HepG2 (cell line): Measurements from ENCODE around the gene SLC35A2. TPM values are rescaled to one million over a fixed set of nuclear protein-coding genes. Genes with fewer than 3 reads are reported as not detected.

Experiments
- AKAP8 ChIP-seq: sonication (generic); formaldehyde crosslinking; IDR thresholded peaks from 2 replicates; pipeline ENCODE4 v1.5.1; 2020; ENCODE audit warnings: mild to moderate bottlenecking, missing genetic modification reagents
- ARID4A ChIP-seq: sonication (generic); formaldehyde crosslinking; IDR thresholded peaks from 2 replicates; pipeline ENCODE4 v1.5.0; 2020; ENCODE audit warnings: mild to moderate bottlenecking, missing genetic modification reagents, borderline replicate concordance
- BCLAF1 ChIP-seq: fragments of 450-650 bp; IDR thresholded peaks from 2 replicates; pipeline ENCODE4 v1.6.1; 2017; ENCODE audit warnings: mild to moderate bottlenecking
- CBX2 ChIP-seq, 2 experiments: fragments of 200-600 bp in 1 of 2; sonication (generic); formaldehyde crosslinking in 1 of 2; IDR thresholded peaks; 2 replicates each; pipeline versions ENCODE4 v1.7.0 to v1.8.1; 2018 to 2022; ENCODE audit warnings: low read depth in 2 of 2, low read length in 1 of 2, mild to moderate bottlenecking in 1 of 2, missing genetic modification reagents in 1 of 2
- CEBPG ChIP-seq: IDR thresholded peaks from 2 replicates; pipeline ENCODE4 v1.6.1; 2016
- FOSL1 ChIP-seq: sonication (generic); formaldehyde crosslinking; IDR thresholded peaks from 2 replicates; pipeline ENCODE4 v1.9.0; 2021; ENCODE audit warnings: missing genetic modification reagents, borderline replicate concordance
- FOXJ3 ChIP-seq: sonication (generic); formaldehyde crosslinking; IDR thresholded peaks from 2 replicates; pipeline ENCODE4 v1.4.0; 2020; ENCODE audit warnings: missing genetic modification reagents, mild to moderate bottlenecking, borderline replicate concordance
- GATAD2A ChIP-seq: IDR thresholded peaks from 2 replicates; pipeline ENCODE4 v1.6.1; 2016
- HBP1 ChIP-seq: IDR thresholded peaks from 2 replicates; pipeline ENCODE4 v1.6.1; 2016; ENCODE audit warnings: low read depth, control low read depth
- MAZ ChIP-seq, 2 experiments: sonication (generic) in 1 of 2; formaldehyde crosslinking in 1 of 2; IDR thresholded peaks; 2 replicates each; pipeline versions ENCODE4 v1.5.0 to v1.6.1; 2012 to 2020; ENCODE audit warnings: low read depth in 2 of 2, mild to moderate bottlenecking in 2 of 2, borderline replicate concordance in 1 of 2, improper control_type of control experiment in 1 of 2, low read length in 1 of 2, missing genetic modification reagents in 1 of 2, moderate library complexity in 1 of 2
- NBN ChIP-seq: fragments of 450-650 bp; conservative IDR thresholded peaks from 2 replicates; pipeline ENCODE4 v1.6.1; 2017
- SSRP1 ChIP-seq: IDR thresholded peaks from 2 replicates; pipeline ENCODE4 v1.6.1; 2016; ENCODE audit warnings: control low read depth
- U2AF2 ChIP-seq: fragments of 200-400 bp; formaldehyde crosslinking; IDR thresholded peaks from 2 replicates; pipeline ENCODE4 v1.6.1; 2017; ENCODE audit warnings: low read depth, mild to moderate bottlenecking, low read length
- ZBTB34 ChIP-seq: sonication (generic); formaldehyde crosslinking; IDR thresholded peaks from 2 replicates; pipeline ENCODE4 v1.8.0; 2022; ENCODE audit warnings: mild to moderate bottlenecking, missing genetic modification reagents
- ZNF274 ChIP-seq: sonication (generic); formaldehyde crosslinking; IDR thresholded peaks from 2 replicates; pipeline ENCODE4 v1.5.1; 2020; ENCODE audit warnings: mild to moderate bottlenecking, missing genetic modification reagents
- ZSCAN29 ChIP-seq: sonication (generic); formaldehyde crosslinking; conservative IDR thresholded peaks from 2 replicates; pipeline ENCODE4 v1.4.0; 2020; ENCODE audit warnings: mild to moderate bottlenecking, missing genetic modification reagents
- polyA plus RNA-seq, 8 experiments: library from polyadenylated mRNA; depleted of rRNA in 3 of 8; stranded (reverse) in 7 of 8; unstranded in 1 of 8; fragments of >200 nt; fragmentation: Illumina TruSeq in 4 of 8; extraction: Trizol in 4 of 8; gene quantifications; 2 replicates each; pipeline versions ENCODE4 v1.2.1 to v1.2.3, GENCODE V29; 2011 to 2016; ENCODE audit warnings: low read depth in 4 of 8, missing spikeins in 1 of 8, mixed read lengths in 1 of 8; ENCODE audit not compliant: insufficient read depth in 1 of 8
- total RNA-seq, 5 experiments: library from RNA; depleted of rRNA; stranded (reverse); fragments of >200 nt; fragmentation: Illumina TruSeq; extraction: Trizol; gene quantifications; 2 replicates each; pipeline ENCODE4 v1.2.3, GENCODE V29; 2016; ENCODE audit warnings: low read depth in 1 of 5
- TF ChIP-seq, protein P1 (sequence below): sonication (generic); formaldehyde crosslinking; IDR thresholded peaks from 2 replicates; pipeline ENCODE4 v1.9.0; 2021; ENCODE audit warnings: missing genetic modification reagents, mild to moderate bottlenecking, borderline replicate concordance

The SLC35A2 gene
- total and polyA plus RNA-seq, 2 of the 13 experiments (the other 11 are each of a cell fraction or from before 2014, with no cell fraction given), result 32.1 to 40.8 TPM

- TF ChIP-seq HBP1 (0 out of 2 replicates have a peak, but pooled peaks have one; percentile 33), U2AF2 (no peak), ZNF274 (CRISPR knock-in tag) (no peak), MAZ (IDR thresholded peaks at IDR 0.05; ENCODE audit: borderline replicate concordance, low read depth, low read length) (no peak), MAZ (CRISPR knock-in tag; IDR thresholded peaks at IDR 0.05; ENCODE audit: low read depth) (peak; percentile 22; the same call in 1 of the 2 replicates), FOXJ3 (CRISPR knock-in tag) (no peak), CBX2 (IDR thresholded peaks at IDR 0.05; ENCODE audit: low read depth, low read length) (no peak), CBX2 (CRISPR knock-in tag; IDR thresholded peaks at IDR 0.05; ENCODE audit: low read depth) (no peak), NBN (no peak), BCLAF1 (no peak), ARID4A (peak; percentile 72; the same call in 1 of the 2 replicates), SSRP1 (CRISPR knock-in tag) (no peak), ZSCAN29 (no peak), AKAP8 (CRISPR knock-in tag) (no peak), GATAD2A (CRISPR knock-in tag) (0 out of 2 replicates have a peak, but pooled peaks have one; percentile 10), ZBTB34 (CRISPR knock-in tag) (no peak), CEBPG (CRISPR knock-in tag) (0 out of 2 replicates have a peak, but pooled peaks have one; percentile 5), FOSL1 (CRISPR knock-in tag) (no peak)
- TF ChIP-seq, protein P1, sequence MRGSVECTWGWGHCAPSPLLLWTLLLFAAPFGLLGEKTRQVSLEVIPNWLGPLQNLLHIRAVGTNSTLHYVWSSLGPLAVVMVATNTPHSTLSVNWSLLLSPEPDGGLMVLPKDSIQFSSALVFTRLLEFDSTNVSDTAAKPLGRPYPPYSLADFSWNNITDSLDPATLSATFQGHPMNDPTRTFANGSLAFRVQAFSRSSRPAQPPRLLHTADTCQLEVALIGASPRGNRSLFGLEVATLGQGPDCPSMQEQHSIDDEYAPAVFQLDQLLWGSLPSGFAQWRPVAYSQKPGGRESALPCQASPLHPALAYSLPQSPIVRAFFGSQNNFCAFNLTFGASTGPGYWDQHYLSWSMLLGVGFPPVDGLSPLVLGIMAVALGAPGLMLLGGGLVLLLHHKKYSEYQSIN (CRISPR knock-in tag), result no peak
These were observed 5.9 kb upstream of the SLC35A2 start (continued) for GRCh38 chrX:48917139-48918001.
